GM19099 (cell line): ENCODE results near the gene TMOD3.

Source experiments
- POLR2A ChIP-seq: IDR thresholded peaks from 3 replicates; pipeline ENCODE4 v1.6.1; 2011; ENCODE audit warnings: low read depth; ENCODE audit not compliant: insufficient read length; ENCODE audit errors: extremely low read depth

The TMOD3 gene

GRCh38 chr15:51874751-51875644, 45.5 kb downstream of the TMOD3 start:
- TF ChIP-seq POLR2A = no peak

GRCh38 chr15:51876169-51876568, 46.7 kb downstream of the TMOD3 start:
- no peak for TF ChIP-seq POLR2A

GRCh38 chr15:51878446-51879386, 49.3 kb downstream of the TMOD3 start:
- no peak for TF ChIP-seq POLR2A

- TF ChIP-seq POLR2A = no peak
Measured at GRCh38 chr15:51879555-51879954, 50.1 kb downstream of the TMOD3 start.

DNA sequence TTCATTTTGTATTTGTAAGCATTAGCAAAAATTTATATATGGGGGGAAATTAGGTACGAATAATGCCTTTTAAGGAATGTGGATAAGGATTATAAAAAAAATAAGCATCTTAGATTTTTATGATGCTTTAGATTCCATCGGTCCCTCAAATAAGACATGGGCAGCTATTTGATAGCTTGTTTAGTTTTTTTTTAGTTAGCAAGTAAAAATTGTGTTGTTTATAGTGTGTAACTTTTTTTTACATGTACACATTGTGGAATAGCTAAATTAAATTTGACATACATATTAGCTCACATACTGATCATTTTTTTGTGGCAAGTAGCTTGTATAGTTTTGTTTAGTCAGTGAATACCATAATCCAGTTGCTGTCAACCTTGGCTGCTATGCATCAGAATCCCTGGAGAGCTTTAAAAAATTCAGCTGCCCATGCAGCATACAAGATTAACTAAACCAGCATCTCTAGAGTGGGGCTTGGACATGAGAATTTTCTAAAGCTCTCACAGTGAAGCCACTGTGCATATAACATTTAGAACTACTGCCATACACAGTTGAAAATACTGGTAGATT, 53.9 kb downstream of the TMOD3 start:
- no peak for TF ChIP-seq POLR2A

DNA sequence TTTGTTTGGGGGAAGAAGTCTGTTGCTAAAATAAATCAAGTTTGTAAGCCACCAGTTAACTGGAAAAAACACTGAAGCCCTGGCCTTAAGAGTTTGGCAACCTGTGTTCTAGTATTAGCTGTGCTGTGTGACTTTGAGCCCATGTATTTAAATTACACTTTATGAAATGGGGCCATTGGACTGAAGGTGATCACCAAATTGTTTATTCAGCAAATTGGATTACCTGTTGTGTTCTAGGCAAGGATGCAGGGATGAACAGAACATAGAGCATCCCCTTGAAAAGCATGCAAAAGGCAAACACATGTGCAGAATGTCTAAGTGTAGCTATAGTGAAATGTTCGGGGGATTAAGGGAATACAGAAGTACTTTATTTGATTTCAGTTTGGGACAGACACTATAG, 54.6 kb downstream of the TMOD3 start:
- no peak for TF ChIP-seq POLR2A

- TF ChIP-seq POLR2A = no peak
Measured at GRCh38 chr15:51884517-51885236, 55.2 kb downstream of the TMOD3 start.

DNA sequence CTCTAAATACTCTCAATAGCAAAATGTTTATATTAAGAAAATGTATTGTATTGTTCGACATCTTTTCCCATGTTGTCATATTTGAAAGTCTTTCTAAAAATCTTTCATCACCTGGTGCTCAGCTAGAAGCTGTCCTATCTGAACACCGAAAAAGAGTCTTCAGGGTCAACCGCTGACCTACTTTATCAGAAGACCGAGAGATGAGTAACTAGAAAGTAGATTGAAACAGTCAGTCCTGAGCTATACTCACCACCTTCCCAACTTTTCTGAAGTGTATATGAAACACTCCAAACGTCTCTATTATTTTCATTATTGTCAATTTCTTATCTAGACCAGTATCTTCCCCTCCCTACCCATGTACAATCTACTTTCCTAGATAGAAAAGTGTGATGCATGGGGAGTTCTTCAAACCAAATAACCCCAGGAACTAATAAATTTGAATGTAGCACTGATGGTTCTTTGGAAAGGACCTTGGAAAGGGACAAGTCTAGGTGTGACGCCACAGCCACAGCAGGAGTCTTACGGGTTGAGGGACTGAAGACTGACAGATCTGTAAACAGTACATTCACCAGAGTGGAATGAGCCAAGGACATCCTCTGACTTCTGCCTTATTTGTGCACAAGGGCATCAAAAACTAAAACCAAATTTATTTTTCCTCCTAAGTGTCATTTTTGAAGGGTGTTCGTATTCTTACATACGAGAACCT, 58.6 kb downstream of the TMOD3 start:
- TF ChIP-seq POLR2A = no peak

- TF ChIP-seq POLR2A = no peak
Measured at GRCh38 chr15:51888593-51889195, 59.2 kb downstream of the TMOD3 start.

- TF ChIP-seq POLR2A = no peak
Measured at GRCh38 chr15:51889486-51889885, 60.0 kb downstream of the TMOD3 start.

DNA sequence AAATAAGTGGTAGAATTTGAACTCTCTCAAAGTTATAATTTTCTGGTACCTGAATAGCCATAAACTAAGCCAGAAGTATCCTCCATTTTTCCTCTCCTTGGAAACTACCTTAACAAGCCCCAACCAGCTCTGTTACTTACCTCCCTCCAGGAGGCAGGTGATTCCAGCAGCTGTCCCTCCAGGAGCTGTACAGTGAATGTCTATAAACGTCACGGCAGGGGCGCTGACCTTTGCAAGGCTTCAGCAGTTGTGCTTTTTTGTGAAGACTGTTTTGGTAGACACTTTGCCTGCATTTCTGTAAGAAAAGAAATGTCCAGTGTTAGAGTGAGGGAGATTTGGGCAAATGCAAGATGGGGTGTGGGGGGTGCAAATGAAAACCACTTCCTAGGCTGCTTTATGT, 75.0 kb downstream of the TMOD3 start:
- TF ChIP-seq POLR2A = no peak

DNA sequence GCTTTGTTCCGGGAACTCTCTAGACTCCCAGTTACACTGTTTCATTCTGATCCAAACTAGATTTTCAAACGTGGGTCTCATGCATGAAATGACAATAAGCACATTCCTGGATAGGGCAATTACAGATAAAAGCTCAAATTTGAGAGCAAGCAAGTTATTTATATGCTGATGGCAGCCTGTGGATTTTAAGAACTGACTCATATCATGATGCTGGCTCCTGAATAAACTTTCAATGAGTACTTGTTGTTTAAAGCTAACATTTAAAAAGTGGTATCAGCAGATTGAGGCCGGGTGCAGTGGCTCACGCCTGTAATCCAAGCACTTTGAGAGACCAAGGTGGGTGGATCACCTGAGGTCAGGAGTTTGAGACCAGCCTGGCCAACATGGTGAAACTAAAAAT, 75.5 kb downstream of the TMOD3 start:
- TF ChIP-seq POLR2A = no peak

DNA sequence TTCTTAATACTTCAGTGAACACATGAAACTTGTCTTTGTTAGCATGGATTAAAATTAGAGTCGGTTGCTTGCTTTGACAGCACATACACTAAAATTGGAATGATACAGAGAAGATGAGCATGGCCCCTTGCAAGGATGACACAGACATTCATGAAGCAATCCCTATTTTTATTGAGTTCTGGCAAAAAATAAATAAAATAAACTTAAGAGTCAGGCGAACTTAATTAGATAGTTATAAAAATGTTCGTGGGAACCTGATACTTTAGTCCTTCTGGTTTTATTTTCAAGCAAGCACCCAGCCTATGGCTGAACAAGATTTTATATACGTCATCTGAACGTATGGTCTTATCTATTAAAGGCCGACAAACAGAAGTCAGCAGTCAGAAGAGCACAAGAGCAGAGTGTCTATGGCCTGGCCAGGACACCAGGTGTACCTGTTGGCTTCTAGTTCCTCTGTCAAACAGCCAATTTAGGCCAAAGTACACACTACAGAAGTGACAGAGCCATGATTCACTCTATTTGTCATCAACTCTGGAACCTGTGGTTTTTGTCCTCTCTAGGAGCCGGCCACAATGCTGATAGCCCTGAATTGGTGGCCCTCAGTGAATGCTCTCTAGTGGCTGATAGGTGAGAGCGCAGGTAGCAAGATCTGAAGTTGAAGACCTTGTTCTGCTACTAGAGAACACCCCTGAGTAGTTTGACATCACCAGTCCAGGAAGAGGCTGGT, 77.8 kb downstream of the TMOD3 start:
- TF ChIP-seq POLR2A = no peak
